ENCODE data around the gene GIMAP2.

Gene GIMAP2

GRCh38 chr7:150731916-150732315 is 46.4 kb downstream of the GIMAP2 start:
- TF ChIP-seq NFIC (IDR thresholded peaks at IDR 0.05) (no peak), TEAD4 (IDR thresholded peaks at IDR 0.05) (no peak), CEBPB (IDR thresholded peaks at IDR 0.05) (no peak), TAF1 (IDR thresholded peaks at IDR 0.05; ENCODE audit: low read depth) (no peak), FOXM1 (IDR thresholded peaks at IDR 0.05; ENCODE audit: borderline replicate concordance, low read depth) (no peak), CREB1 (IDR thresholded peaks at IDR 0.05; ENCODE audit: low read depth) (no peak), YY1 (IDR thresholded peaks at IDR 0.05; ENCODE audit: low read depth) (no peak), EP300 (IDR thresholded peaks at IDR 0.05; ENCODE audit: borderline replicate concordance) (no peak)

GRCh38 chr7:150732786-150733481 is 47.4 kb downstream of the GIMAP2 start:
- TF ChIP-seq CREB1 (IDR thresholded peaks at IDR 0.05; ENCODE audit: low read depth) (no peak), EGR1 (IDR thresholded peaks at IDR 0.05) (no peak), EP300 (IDR thresholded peaks at IDR 0.05; ENCODE audit: borderline replicate concordance) (no peak), RAD21 (IDR thresholded peaks at IDR 0.05; ENCODE audit: low read depth) (no peak), REST (IDR thresholded peaks at IDR 0.05; ENCODE audit: low read depth) (no peak), NFIC (IDR thresholded peaks at IDR 0.05) (no peak), ZBTB7A (IDR thresholded peaks at IDR 0.05; ENCODE audit: low read depth) (no peak), YY1 (IDR thresholded peaks at IDR 0.05; ENCODE audit: low read depth) (no peak), CEBPB (IDR thresholded peaks at IDR 0.05) (no peak), USF1 (IDR thresholded peaks at IDR 0.05) (no peak), TEAD4 (IDR thresholded peaks at IDR 0.05) (no peak), TAF1 (IDR thresholded peaks at IDR 0.05; ENCODE audit: low read depth) (no peak), MAX (IDR thresholded peaks at IDR 0.05) (no peak), FOXM1 (IDR thresholded peaks at IDR 0.05; ENCODE audit: borderline replicate concordance, low read depth) (no peak)

GRCh38 chr7:150733482-150734095 is 48.1 kb downstream of the GIMAP2 start:
- TF ChIP-seq YY1 (IDR thresholded peaks at IDR 0.05; ENCODE audit: low read depth) (no peak), CREB1 (IDR thresholded peaks at IDR 0.05; ENCODE audit: low read depth) (no peak), EP300 (IDR thresholded peaks at IDR 0.05; ENCODE audit: borderline replicate concordance) (no peak), RAD21 (IDR thresholded peaks at IDR 0.05; ENCODE audit: low read depth) (no peak)

GRCh38 chr7:150734254-150734653 is 48.7 kb downstream of the GIMAP2 start:
- TF ChIP-seq TAF1 (IDR thresholded peaks at IDR 0.05; ENCODE audit: low read depth), result no peak

- TF ChIP-seq CREB1 (IDR thresholded peaks at IDR 0.05; ENCODE audit: low read depth) (no peak), EGR1 (IDR thresholded peaks at IDR 0.05) (no peak), USF1 (IDR thresholded peaks at IDR 0.05) (no peak), REST (IDR thresholded peaks at IDR 0.05; ENCODE audit: low read depth) (no peak), TEAD4 (IDR thresholded peaks at IDR 0.05) (no peak), RAD21 (IDR thresholded peaks at IDR 0.05; ENCODE audit: low read depth) (no peak), MAX (IDR thresholded peaks at IDR 0.05) (no peak), FOXM1 (IDR thresholded peaks at IDR 0.05; ENCODE audit: borderline replicate concordance, low read depth) (no peak), EP300 (IDR thresholded peaks at IDR 0.05; ENCODE audit: borderline replicate concordance) (no peak), NFIC (IDR thresholded peaks at IDR 0.05) (no peak), CEBPB (IDR thresholded peaks at IDR 0.05) (no peak), YY1 (IDR thresholded peaks at IDR 0.05; ENCODE audit: low read depth) (no peak), ZBTB7A (IDR thresholded peaks at IDR 0.05; ENCODE audit: low read depth) (no peak), TCF12 (IDR thresholded peaks at IDR 0.05; ENCODE audit: low read depth) (no peak), TAF1 (IDR thresholded peaks at IDR 0.05; ENCODE audit: low read depth) (no peak)
Measured at GRCh38 chr7:150735596-150736358, 50.3 kb downstream of the GIMAP2 start.
